Pancreas (tissue), 10 donors: ENCODE results near the gene SAPCD1. TPM values are rescaled to one million over a fixed set of nuclear protein-coding genes. Genes with fewer than 3 reads are reported as not detected.

Experiments used
- ATAC-seq, 4 donors: fragments of 200-7000 bp; cut with Tn5 transposase; one replicate each; pipeline versions ENCODE4 v1.8.0 to v1.9.1; 2020; ENCODE audit warnings: mild to moderate bottlenecking in 4 of 4, moderate library complexity in 4 of 4
- DNase-seq, 6 donors: peaks; one replicate each; pipeline ENCODE4 v3.0.0-alpha.2; 2020
- FAIRE-seq: peaks from 2 replicates; lab custom pipeline; 2012; peaks lifted over from hg19 to GRCh38; lab: Jason Lieb, UNC
- H3K27ac ChIP-seq, 4 donors: fragments of 200-600 bp; sonication (generic); 1 replicate in 3 of 4; 2 replicates in 1 of 4; pipeline versions ENCODE4 v1.5.0 to v1.8.0; 2020
- H3K27me3 ChIP-seq, 4 donors: fragments of 200-600 bp; one replicate each; pipeline ENCODE4 v1.8.0; 2021
- H3K36me3 ChIP-seq, 3 donors: fragments of 200-600 bp; sonication (generic) in 1 of 3; one replicate each; pipeline versions ENCODE4 v1.5.0 to v1.8.0; 2020 to 2021
- H3K4me1 ChIP-seq, 3 donors: fragments of 200-600 bp; one replicate each; pipeline ENCODE4 v1.8.0; 2021
- H3K4me3 ChIP-seq, 4 donors: fragments of 200-600 bp; sonication (generic) in 2 of 4; one replicate each; pipeline versions ENCODE4 v1.5.0 to v1.8.0; 2020 to 2021
- H3K9me3 ChIP-seq, 4 donors: fragments of 200-600 bp; one replicate each; pipeline ENCODE4 v1.8.0; 2021
- CTCF ChIP-seq, 4 donors: fragments of 200-600 bp; sonication (generic) in 3 of 4; IDR thresholded peaks; one replicate each; pipeline versions ENCODE4 v1.5.0 to v1.8.0; 2021; ENCODE audit warnings: antibody characterized with exemption in 4 of 4
- WGBS, 2 donors: extraction: QIAGEN DNeasy Blood & Tissue Kit; methylation state at CpG; one replicate each; pipeline ENCODE4 v1.1.7; 2013; 5-methylcytosine and 5-hydroxymethylcytosine counted together
- intact Hi-C, 3 donors: fragments of 100-400 bp; cut with DNase I; formaldehyde crosslinking; loops; one replicate each; pipeline versions ENCODE4 v1.11.1 to v1.14.2; 2022
- polyA plus RNA-seq, 2 donors: library from polyadenylated mRNA; stranded (reverse); fragments of 200-250 nt; gene quantifications; one replicate each; pipeline ENCODE4 v1.2.3, GENCODE V29; 2013
- total RNA-seq, 6 donors: library from RNA; stranded (reverse); fragmentation: NEBNext Ultra II Directional in 4 of 6; extraction: Animal tissue kit (Norgen Biotek cat#: 25700) in 4 of 6; gene quantifications; one replicate each; pipeline versions ENCODE4 v1.2.1 to v1.2.4, GENCODE V29; 2021 to 2023
- donor health status: healthy with polysubstance abuse.
- donor health status: DM: no; HTN: no; CAD: no; lungs with moderate emphysema.
- donor health status: DM: no; HTN: no; CAD: no.
- donor health status: control.
- donor health status: control.
- donor health status: Bipolar disorder and iron deficiency.
- donor health status: DM: yes; HTN: yes; CAD: no.
- donor health status: DM: no; HTN: no; CAD: no.
- donor health status: DM: no; HTN: no; CAD: no.
- donor health status: DM: yes; HTN: yes; CAD: no.

The SAPCD1 gene
- total and polyA plus RNA-seq, 8 donors: 0.51 to 11.1 (median 0.69) TPM; not detected in 1

GRCh38 chr6:31741815-31742214 is 20.6 kb upstream of the SAPCD1 start:
- ATAC-seq: no peak
- no peaks in the 10 kb centered on the region for H3K9me3 ChIP-seq
- peaks cover 20 to 26% (median 26%) of the 10 kb centered on the region in 3 donors for H3K4me1 ChIP-seq
- H3K36me3 ChIP-seq: no peaks in the 10 kb centered on the region
- no peak overlapping the region for H3K4me3 ChIP-seq
- DNase-seq: no peak
- no peak overlapping the region for H3K27ac ChIP-seq
- TF ChIP-seq CTCF (IDR thresholded peaks at IDR 0.05): no peak
- 61 to 69% methylated on average over 2 of the region's 2 CpGs for WGBS, 2 donors
- intact Hi-C loops: no loop called here
- H3K27me3 ChIP-seq: no peaks in the 10 kb centered on the region
- no peak for FAIRE-seq

GRCh38 chr6:31742894-31743293 is 19.6 kb upstream of the SAPCD1 start:
- Histone ChIP-seq H3K9me3 (no peaks in the 10 kb centered on the region), H3K27ac (no peak overlapping the region), H3K4me1 (peaks cover 9 to 17% (median 15%) of the 10 kb centered on the region in 3 donors), H3K4me3 (no peak overlapping the region), H3K27me3 (no peaks in the 10 kb centered on the region), H3K36me3 (no peaks in the 10 kb centered on the region)
- DNase-seq (no peak), ATAC-seq (no peak), FAIRE-seq (no peak)
- no peak for TF ChIP-seq CTCF (IDR thresholded peaks at IDR 0.05)
- intact Hi-C loops: no loop called here
- WGBS, 2 donors: 87 to 95% methylated on average over 3 of the region's 3 CpGs

- intact Hi-C loops: no loop called here
- no peaks in the 10 kb centered on the region for H3K36me3 ChIP-seq
- TF ChIP-seq CTCF (IDR thresholded peaks at IDR 0.05): no peak
- ATAC-seq: no peak
- H3K4me3 ChIP-seq: no peak overlapping the region
- H3K9me3 ChIP-seq: no peaks in the 10 kb centered on the region
- no peak overlapping the region for H3K27ac ChIP-seq
- DNase-seq: no peak
- peaks cover 0 to 4% (median under 1%) of the 10 kb centered on the region in 3 donors for H3K4me1 ChIP-seq
- no peak for FAIRE-seq
- 75 to 88% methylated on average over 1 of the region's 1 CpG for WGBS, 2 donors
- no peaks in the 10 kb centered on the region for H3K27me3 ChIP-seq
Observed at GRCh38 chr6:31744422-31744821, 18.0 kb upstream of the SAPCD1 start.

- TF ChIP-seq CTCF (IDR thresholded peaks at IDR 0.05): no peak
- no peaks in the 10 kb centered on the region for H3K9me3 ChIP-seq
- FAIRE-seq: no peak
- H3K27ac ChIP-seq: no peak overlapping the region
- H3K27me3 ChIP-seq: no peaks in the 10 kb centered on the region
- intact Hi-C loops: no loop called here
- no peak overlapping the region for H3K4me3 ChIP-seq
- no peaks in the 10 kb centered on the region for H3K36me3 ChIP-seq
- DNase-seq: no peak
- ATAC-seq: no peak
- H3K4me1 ChIP-seq: no peaks in the 10 kb centered on the region
- WGBS, 2 donors: 79 to 82% methylated on average over 8 of the region's 8 CpGs
Observed at GRCh38 chr6:31749301-31750036, 13.0 kb upstream of the SAPCD1 start.

GRCh38 chr6:31750411-31751022 is 11.9 kb upstream of the SAPCD1 start:
- Histone ChIP-seq H3K4me1 (no peaks in the 10 kb centered on the region), H3K27me3 (no peaks in the 10 kb centered on the region), H3K9me3 (no peaks in the 10 kb centered on the region), H3K36me3 (no peaks in the 10 kb centered on the region), H3K27ac (no peak overlapping the region), H3K4me3 (no peak overlapping the region)
- intact Hi-C loops: no loop called here
- WGBS, 2 donors: 75 to 81% methylated on average over 7 of the region's 7 CpGs
- FAIRE-seq (no peak), DNase-seq (no peak), ATAC-seq (no peak)
- no peak for TF ChIP-seq CTCF (IDR thresholded peaks at IDR 0.05)
